HEK293T (cell line): Measurements from ENCODE around the gene RPA3.

Experiments used
- CTCF ChIA-PET: fragments of 350-600 bp; formaldehyde crosslinking; extraction: SDS; loops from one replicate; lab custom pipeline; 2021; ENCODE audit warnings: antibody characterized with exemption, inconsistent platforms; lab: Yijun Ruan, JAX
- POLR2A ChIA-PET: fragments of 350-600 bp; formaldehyde crosslinking; extraction: SDS; loops from one replicate; lab custom pipeline; 2020; ENCODE audit warnings: antibody characterized with exemption, inconsistent platforms; lab: Yijun Ruan, JAX
- DNase-seq: peaks from one replicate; pipeline ENCODE4 v3.0.0; 2012; ENCODE audit warnings: mixed read lengths; ENCODE audit errors: extremely low spot score
- ARNT ChIP-seq: fragments of 450-650 bp; IDR thresholded peaks from 2 replicates; pipeline ENCODE4 v1.6.1; 2017; ENCODE audit warnings: mild to moderate bottlenecking
- BHLHE40 ChIP-seq: fragments of 450-650 bp; IDR thresholded peaks from 2 replicates; pipeline ENCODE4 v1.6.1; 2016; ENCODE audit warnings: mild to moderate bottlenecking, moderate library complexity, borderline replicate concordance
- CTBP1 ChIP-seq: fragments of 450-650 bp; IDR thresholded peaks from 2 replicates; pipeline ENCODE4 v1.6.1; 2016; ENCODE audit warnings: borderline replicate concordance
- ELF4 ChIP-seq: fragments of 450-650 bp; IDR thresholded peaks from 2 replicates; pipeline ENCODE4 v1.6.1; 2017; ENCODE audit warnings: antibody characterized with exemption
- FOXA1 ChIP-seq: fragments of 450-650 bp; IDR thresholded peaks from 2 replicates; pipeline ENCODE4 v1.6.1; 2016; ENCODE audit warnings: mild to moderate bottlenecking
- FOXK2 ChIP-seq: fragments of 450-650 bp; IDR thresholded peaks from 2 replicates; pipeline ENCODE4 v1.6.1; 2016; ENCODE audit warnings: mild to moderate bottlenecking
- FOXM1 ChIP-seq: fragments of 450-650 bp; IDR thresholded peaks from 2 replicates; pipeline ENCODE4 v1.6.1; 2017; ENCODE audit warnings: mild to moderate bottlenecking, borderline replicate concordance
- HDGF ChIP-seq: fragments of 450-650 bp; IDR thresholded peaks from 2 replicates; pipeline ENCODE4 v1.6.1; 2017; ENCODE audit warnings: antibody characterized with exemption, borderline replicate concordance
- L3MBTL2 ChIP-seq: fragments of 450-650 bp; conservative IDR thresholded peaks from 2 replicates; pipeline ENCODE4 v1.6.1; 2016; ENCODE audit warnings: mild to moderate bottlenecking
- LEF1 ChIP-seq: fragments of 450-650 bp; IDR thresholded peaks from 2 replicates; pipeline ENCODE4 v1.6.1; 2017; ENCODE audit warnings: mild to moderate bottlenecking, borderline replicate concordance
- NFRKB ChIP-seq: fragments of 450-650 bp; IDR thresholded peaks from 2 replicates; pipeline ENCODE4 v1.6.1; 2016; ENCODE audit warnings: mild to moderate bottlenecking, moderate library complexity
- PKNOX1 ChIP-seq: fragments of 450-650 bp; IDR thresholded peaks from 2 replicates; pipeline ENCODE4 v1.6.1; 2016
- SP1 ChIP-seq: fragments of 450-650 bp; IDR thresholded peaks from 2 replicates; pipeline ENCODE4 v1.6.1; 2017
- SUZ12 ChIP-seq: fragments of 450-650 bp; IDR thresholded peaks from 2 replicates; pipeline ENCODE4 v1.6.1; 2016; ENCODE audit warnings: mild to moderate bottlenecking
- TARDBP ChIP-seq: fragments of 450-650 bp; IDR thresholded peaks from 2 replicates; pipeline ENCODE4 v1.6.1; 2016
- ZNF384 ChIP-seq: fragments of 450-650 bp; IDR thresholded peaks from 2 replicates; pipeline ENCODE4 v1.6.1; 2016

The RPA3 gene

GRCh38 chr7:7639421-7639820, 79.0 kb downstream of the RPA3 start:
- TF ChIP-seq FOXK2, result no peak
- TF ChIP-seq HDGF, result no peak
- TF ChIP-seq LEF1, result no peak
- no peak for TF ChIP-seq CTBP1
- no peak for DNase-seq
- CTCF ChIA-PET, result interaction anchor here (1.1 kb wide), 1 partner anchor 12 kb away, joined by 3 read pairs; no protein-coding TSS in a partner anchor
- POLR2A ChIA-PET, result interaction anchor here (1.2 to 1.7 kb wide), 3 partner anchors 42 to 370 kb away, joined by 4 to 9 read pairs (median 7); no protein-coding TSS in a partner anchor

- ChIA-PET POLR2A (no interaction called here), CTCF (interaction anchor here (0.5 kb wide), 1 partner anchor 586 kb away, joined by 3 read pairs; no protein-coding TSS in a partner anchor)
- no peak for TF ChIP-seq SUZ12
- no peak for TF ChIP-seq NFRKB
- no peak for TF ChIP-seq L3MBTL2
- TF ChIP-seq PKNOX1, result no peak
- no peak for TF ChIP-seq HDGF
- TF ChIP-seq TARDBP, result no peak
- no peak for TF ChIP-seq LEF1
- no peak for TF ChIP-seq FOXM1
- TF ChIP-seq BHLHE40, result no peak
- no peak for TF ChIP-seq SP1
- TF ChIP-seq FOXA1, result no peak
- no peak for TF ChIP-seq ELF4
- no peak for TF ChIP-seq ARNT
- TF ChIP-seq ZNF384, result no peak
- no peak for DNase-seq
Measured at GRCh38 chr7:7630626-7631329, 87.6 kb downstream of the RPA3 start.

- ChIA-PET CTCF (no interaction called here), POLR2A (interaction anchor here (1.2 kb wide), 1 partner anchor 12 kb away, joined by 6 read pairs; the partner anchor contains the start of gene UMAD1)
- no peak for TF ChIP-seq ZNF384
- no peak for TF ChIP-seq LEF1
- TF ChIP-seq PKNOX1, result no peak
- no peak for TF ChIP-seq ELF4
- no peak for TF ChIP-seq FOXK2
- TF ChIP-seq HDGF, result no peak
- no peak for TF ChIP-seq FOXM1
- TF ChIP-seq SP1, result no peak
- no peak for DNase-seq
Measured at GRCh38 chr7:7628476-7628875, 89.9 kb downstream of the RPA3 start.

DNA sequence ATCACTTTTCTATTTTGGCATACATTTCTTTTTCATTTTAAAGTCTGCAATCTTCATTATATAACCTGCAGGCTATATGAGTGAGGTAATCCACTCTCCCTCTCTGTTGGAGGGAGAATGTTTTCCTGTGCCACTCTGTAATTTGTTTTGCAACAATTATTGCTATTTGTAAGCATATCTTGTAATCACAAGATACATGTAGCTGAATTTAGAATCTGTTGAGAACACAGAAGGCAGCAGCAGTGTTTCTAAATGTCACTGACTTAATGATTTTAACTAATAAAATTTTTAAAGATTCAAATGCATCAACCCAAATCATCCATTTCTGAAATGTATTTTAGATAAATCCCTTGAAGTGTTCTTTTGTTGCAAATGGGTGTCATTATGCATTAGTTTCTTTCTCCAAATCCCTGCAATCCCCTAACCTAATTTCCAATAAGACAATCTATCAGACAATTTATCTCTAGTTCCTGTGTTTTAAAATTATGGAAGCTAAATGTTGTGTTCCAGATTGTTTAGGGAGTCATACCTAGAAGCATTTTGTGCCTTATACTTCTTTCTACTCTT, 97.7 kb downstream of the RPA3 start:
- no peak for TF ChIP-seq NFRKB
- TF ChIP-seq ARNT, result no peak
- no peak for TF ChIP-seq FOXK2
- no peak for TF ChIP-seq ZNF384
- ChIA-PET POLR2A (no interaction called here), CTCF (no interaction called here)
- no peak for DNase-seq

GRCh38 chr7:7620236-7620635, 98.2 kb downstream of the RPA3 start:
- ChIA-PET POLR2A (no interaction called here), CTCF (no interaction called here)
- no peak for TF ChIP-seq PKNOX1
- TF ChIP-seq LEF1, result no peak
- no peak for TF ChIP-seq NFRKB
- TF ChIP-seq HDGF, result no peak
- no peak for TF ChIP-seq TARDBP
- no peak for TF ChIP-seq SUZ12
- TF ChIP-seq FOXM1, result no peak
- no peak for TF ChIP-seq L3MBTL2
- TF ChIP-seq ZNF384, result no peak
- TF ChIP-seq FOXA1, result no peak
- no peak for TF ChIP-seq BHLHE40
- no peak for TF ChIP-seq CTBP1
- DNase-seq, result no peak

GRCh38 chr7:7618410-7618809, 100.0 kb downstream of the RPA3 start:
- POLR2A ChIA-PET, result no interaction called here
- TF ChIP-seq FOXA1 (no peak), ZNF384 (no peak), ARNT (no peak), NFRKB (no peak)
- CTCF ChIA-PET, result no interaction called here
- DNase-seq, result no peak

DNA sequence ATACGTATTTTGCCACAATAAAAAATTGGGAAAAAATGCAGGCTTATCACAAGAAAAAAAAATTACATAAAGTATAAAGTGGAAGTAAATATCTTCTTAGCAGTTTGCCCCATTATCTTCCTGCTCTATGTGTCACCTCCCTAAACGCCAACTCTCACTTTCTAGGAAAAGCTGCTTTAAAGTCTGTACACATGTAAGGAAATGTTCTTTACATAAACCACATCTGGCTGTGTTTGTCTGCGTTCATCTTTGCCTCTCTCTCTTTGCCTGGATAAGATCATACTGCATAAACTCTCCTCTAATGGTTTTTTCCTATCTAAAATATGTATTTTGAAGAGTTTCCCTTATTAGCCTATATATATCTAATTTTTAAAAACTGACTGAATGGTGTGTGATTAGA, 100.9 kb downstream of the RPA3 start:
- ChIA-PET CTCF (no interaction called here), POLR2A (no interaction called here)
- no peak for DNase-seq
- TF ChIP-seq ARNT (no peak), ELF4 (no peak), L3MBTL2 (no peak), TARDBP (no peak), SP1 (no peak), FOXK2 (no peak), ZNF384 (no peak)
